GM18498 (cell line): ENCODE data around the gene GRAPL.
"Not testable (repeated sequence)": the region's sequence is repeated elsewhere in the genome, so short reads cannot be mapped to it uniquely, and the experiment has no call there.

Experiments
- ATAC-seq: cut with Tn5 transposase; IDR thresholded peaks from one replicate; pipeline ENCODE4 v1.9.1; 2021; ENCODE audit warnings: mild to moderate bottlenecking, moderate library complexity; ENCODE audit not compliant: unreplicated experiment

The GRAPL gene

DNA sequence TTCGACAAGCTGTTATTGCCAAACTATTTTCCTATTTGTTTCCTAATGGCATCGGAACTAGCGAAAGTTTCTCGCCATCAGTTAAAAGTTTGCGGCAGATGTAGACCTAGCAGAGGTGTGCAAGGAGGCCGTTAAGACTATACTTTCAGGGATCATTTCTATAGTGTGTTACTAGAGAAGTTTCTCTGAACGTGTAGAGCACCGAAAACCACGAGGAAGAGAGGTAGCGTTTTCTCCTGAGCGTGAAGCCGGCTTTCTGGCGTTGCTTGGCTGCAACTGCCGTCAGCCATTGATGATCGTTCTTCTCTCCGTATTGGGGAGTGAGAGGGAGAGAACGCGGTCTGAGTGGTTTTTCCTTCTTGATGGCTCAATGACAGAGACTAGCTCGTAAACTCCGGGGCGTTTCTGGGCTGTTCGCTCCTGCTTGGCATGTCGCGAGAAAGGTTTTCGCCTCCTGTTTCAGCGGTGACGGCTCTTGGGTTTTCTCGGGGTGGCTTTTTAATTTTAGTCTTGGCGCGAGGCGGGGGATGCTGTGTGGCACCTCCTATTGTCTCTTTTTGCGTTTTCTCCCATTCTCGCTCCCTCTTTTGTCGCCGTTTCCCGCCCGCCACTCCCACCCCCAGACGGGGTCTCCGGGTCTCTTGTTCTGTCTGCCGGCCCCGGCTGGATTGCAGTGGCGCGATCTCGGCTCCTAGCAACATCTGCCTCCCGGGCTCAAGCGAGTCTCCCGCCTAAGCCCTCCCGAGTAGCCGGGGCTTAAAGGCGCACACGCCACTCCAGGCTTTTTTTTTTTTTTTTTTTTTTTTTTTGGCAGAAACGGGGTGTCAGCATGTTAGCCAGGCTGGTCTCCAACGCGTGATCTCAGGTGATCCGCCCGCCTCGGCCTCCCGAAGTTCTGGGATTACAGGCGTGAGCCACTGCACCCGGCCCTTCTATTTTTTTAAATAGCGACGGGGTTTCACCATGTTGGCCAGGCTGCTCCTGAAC lies 60.8 kb downstream of the GRAPL start:
- ATAC-seq: peak; percentile 23

DNA sequence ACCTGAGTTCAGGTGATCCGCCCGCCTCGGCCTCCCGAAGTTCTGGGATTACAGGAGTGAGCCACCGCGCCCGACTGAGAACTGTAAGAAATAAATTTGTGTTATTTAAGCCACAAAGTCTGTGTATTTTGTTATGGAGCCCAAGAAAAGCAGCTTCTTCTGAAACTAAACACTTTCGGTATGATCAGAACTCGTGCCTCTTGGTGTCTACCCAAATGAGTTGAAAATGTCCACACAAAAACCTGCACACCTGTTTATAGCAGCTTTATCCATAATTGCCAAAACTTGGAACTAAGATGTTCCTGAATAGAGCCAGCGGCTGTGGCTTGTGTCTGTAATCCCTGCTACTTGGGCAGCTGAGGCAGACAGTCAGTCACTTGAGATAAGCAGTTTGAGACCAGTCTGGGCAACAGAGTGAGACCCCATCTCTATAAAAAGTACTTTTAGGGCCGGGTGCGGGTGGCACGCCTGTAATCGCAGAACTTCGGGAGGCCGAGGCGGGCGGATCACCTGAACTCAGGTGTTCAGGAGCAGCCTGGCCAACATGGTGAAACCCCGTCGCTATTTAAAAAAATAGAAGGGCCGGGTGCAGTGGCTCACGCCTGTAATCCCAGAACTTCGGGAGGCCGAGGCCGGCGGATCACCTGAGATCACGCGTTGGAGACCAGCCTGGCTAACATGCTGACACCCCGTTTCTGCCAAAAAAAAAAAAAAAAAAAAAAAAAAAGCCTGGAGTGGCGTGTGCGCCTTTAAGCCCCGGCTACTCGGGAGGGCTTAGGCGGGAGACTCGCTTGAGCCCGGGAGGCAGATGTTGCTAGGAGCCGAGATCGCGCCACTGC lies 61.7 kb downstream of the GRAPL start:
- peak; percentile 68 for ATAC-seq

DNA sequence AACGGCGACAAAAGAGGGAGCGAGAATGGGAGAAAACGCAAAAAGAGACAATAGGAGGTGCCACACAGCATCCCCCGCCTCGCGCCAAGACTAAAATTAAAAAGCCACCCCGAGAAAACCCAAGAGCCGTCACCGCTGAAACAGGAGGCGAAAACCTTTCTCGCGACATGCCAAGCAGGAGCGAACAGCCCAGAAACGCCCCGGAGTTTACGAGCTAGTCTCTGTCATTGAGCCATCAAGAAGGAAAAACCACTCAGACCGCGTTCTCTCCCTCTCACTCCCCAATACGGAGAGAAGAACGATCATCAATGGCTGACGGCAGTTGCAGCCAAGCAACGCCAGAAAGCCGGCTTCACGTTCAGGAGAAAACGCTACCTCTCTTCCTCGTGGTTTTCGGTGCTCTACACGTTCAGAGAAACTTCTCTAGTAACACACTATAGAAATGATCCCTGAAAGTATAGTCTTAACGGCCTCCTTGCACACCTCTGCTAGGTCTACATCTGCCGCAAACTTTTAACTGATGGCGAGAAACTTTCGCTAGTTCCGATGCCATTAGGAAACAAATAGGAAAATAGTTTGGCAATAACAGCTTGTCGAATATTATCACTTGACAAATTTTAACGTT lies 62.5 kb downstream of the GRAPL start:
- not testable (repeated sequence) for ATAC-seq

DNA sequence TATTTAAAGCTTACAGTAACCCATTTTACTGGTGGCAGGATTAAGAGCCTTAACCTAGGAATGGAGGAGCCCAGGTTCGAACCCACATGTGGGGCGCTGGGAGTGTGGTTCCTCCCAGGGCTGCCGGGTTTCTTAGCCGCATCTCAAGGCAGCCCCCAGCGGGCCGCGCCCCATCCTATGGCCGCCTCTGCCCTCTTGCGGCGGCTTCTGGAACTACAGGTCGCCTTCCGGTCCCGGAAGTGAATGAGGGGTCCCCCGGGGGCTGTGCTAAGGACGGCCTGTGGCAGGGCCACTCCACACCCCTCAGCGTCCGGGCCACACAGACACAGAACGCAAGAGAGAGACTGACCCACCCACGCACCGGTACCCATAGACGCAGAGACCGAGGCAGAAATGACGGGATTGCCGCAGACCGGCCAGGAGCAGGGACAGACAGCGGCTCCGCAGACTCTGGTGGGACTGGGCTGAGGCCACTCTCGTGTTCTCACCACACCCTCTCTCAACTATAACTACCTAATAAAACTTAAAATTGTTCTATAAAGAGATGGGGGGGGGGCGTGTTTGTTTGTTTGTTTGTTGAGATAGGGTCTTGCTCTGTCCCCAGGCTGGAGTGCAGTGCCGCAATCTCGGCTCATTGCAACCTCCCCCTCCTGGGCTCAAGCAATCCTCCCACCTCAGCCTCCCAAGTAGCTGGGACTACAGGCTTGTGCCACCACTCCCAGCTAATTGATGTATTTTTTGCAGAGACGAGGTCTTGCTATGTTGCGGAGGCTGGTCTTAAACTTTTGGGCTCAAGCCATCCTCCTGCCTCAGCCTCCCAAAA lies 69.2 kb downstream of the GRAPL start:
- peak; percentile 87 for ATAC-seq

DNA sequence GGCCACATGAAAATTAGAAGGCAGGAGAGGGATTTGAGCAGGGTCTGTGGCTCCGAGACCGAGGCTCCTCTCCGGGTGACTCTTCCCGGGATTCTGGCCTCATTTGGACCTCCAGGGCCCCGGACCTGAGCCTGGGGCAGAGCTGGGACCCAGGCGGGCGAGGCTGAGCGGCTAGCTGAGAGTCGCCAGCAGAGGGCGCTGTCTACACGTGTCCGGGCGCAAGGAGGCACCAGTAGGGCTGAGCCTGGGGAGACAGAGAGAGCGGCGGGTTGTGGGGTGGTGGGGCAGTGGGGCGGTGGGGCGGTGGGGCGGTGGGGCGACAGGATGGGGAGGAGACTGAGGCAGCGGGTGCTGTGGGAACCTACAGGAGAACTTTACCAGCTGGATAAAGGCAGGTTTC lies 75.1 kb downstream of the GRAPL start:
- ATAC-seq: peak; percentile 79

DNA sequence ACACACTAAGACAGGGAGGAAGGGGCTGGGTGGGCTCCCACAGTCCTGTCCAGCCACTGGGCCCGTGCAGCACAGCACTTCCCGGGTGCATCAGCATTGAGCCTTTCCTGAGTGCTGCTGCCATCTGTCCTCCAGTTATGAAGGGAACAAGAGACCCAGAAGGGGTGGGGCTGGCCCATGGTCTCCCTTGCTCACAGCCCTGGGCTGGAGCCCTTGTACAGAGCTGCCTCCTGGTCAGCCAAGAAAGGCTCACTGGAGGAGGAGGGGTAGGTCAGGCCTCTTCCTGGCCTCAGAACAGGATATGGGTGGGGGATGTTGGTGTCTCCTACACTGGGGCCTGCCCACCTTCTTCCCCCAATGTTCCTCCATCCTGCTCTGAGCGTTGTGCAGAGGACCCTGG lies 76.0 kb downstream of the GRAPL start:
- not testable (repeated sequence) for ATAC-seq
